ENCODE measurements around the gene LRRC31. TPM values are rescaled to one million over a fixed set of nuclear protein-coding genes. Genes with fewer than 3 reads are reported as not detected.

Gene LRRC31
- 1 to 10 TPM in 1 of 3 donors, under 1 TPM in 1, not detected in 1; 0.29 to 7.5 TPM for total RNA-seq

- no peak within 1 kb of the TSS for H3K4me3 ChIP-seq
Observed at GRCh38 chr3:169869484-169870220, at the start of gene LRRC31. TSS of gene LRRC31 (minus strand) at chr3:169869935. CDS start at chr3:169869807, 128 bp downstream.

GRCh38 chr3:169914321-169914720 lies 44.6 kb upstream of the LRRC31 start:
- Histone ChIP-seq H3K36me3 (no peaks in the 10 kb centered on the region), H3K4me3 (no peak overlapping the region), H3K27ac (no peak overlapping the region), H3K9me3 (no peaks in the 10 kb centered on the region), H3K27me3 (no peaks in the 10 kb centered on the region), H3K4me1 (no peaks in the 10 kb centered on the region)
- intact Hi-C loops (cut with DNase I; ENCODE audit: low total_unique reads) = no loop called here
- no peak for TF ChIP-seq CTCF (IDR thresholded peaks at IDR 0.05)
- no peak for TF ChIP-seq POLR2AphosphoS5 (IDR thresholded peaks at IDR 0.05)
- TF ChIP-seq POLR2A (IDR thresholded peaks at IDR 0.05) = no peak
- no peak for DNase-seq (ENCODE audit: low spot score in 2 of 2)

More at GRCh38 chr3:169869484-169870220, at the start of gene LRRC31:
- TF ChIP-seq POLR2AphosphoS5 (IDR thresholded peaks at IDR 0.05) (no peak), POLR2A (IDR thresholded peaks at IDR 0.05) (no peak), CTCF (IDR thresholded peaks at IDR 0.05) (no peak)
- H3K27ac ChIP-seq = no peak within 1 kb of the TSS
- H3K27me3 ChIP-seq = no peaks in the 10 kb centered on the region
- no peaks in the 10 kb centered on the region for H3K4me1 ChIP-seq
- no peak for DNase-seq (ENCODE audit: low spot score in 2 of 2)
- no peaks in the 10 kb centered on the region for H3K36me3 ChIP-seq
- intact Hi-C loops (cut with DNase I; ENCODE audit: low total_unique reads) = no loop called here
- no peaks in the 10 kb centered on the region for H3K9me3 ChIP-seq

GRCh38 chr3:169913323-169913722 lies 43.6 kb upstream of the LRRC31 start:
- no peak overlapping the region for H3K27ac ChIP-seq
- H3K27me3 ChIP-seq = no peaks in the 10 kb centered on the region
- H3K36me3 ChIP-seq = no peaks in the 10 kb centered on the region
- TF ChIP-seq POLR2AphosphoS5 (IDR thresholded peaks at IDR 0.05) = no peak
- TF ChIP-seq CTCF (IDR thresholded peaks at IDR 0.05) = no peak
- no peak for TF ChIP-seq POLR2A (IDR thresholded peaks at IDR 0.05)
- no peaks in the 10 kb centered on the region for H3K4me1 ChIP-seq
- intact Hi-C loops (cut with DNase I; ENCODE audit: low total_unique reads) = no loop called here
- no peak overlapping the region for H3K4me3 ChIP-seq
- no peak for DNase-seq (ENCODE audit: low spot score in 2 of 2)
- no peaks in the 10 kb centered on the region for H3K9me3 ChIP-seq

- H3K4me3 ChIP-seq = no peak within 1 kb of the TSS
- no peak within 1 kb of the TSS for H3K27ac ChIP-seq
- TF ChIP-seq POLR2A (IDR thresholded peaks at IDR 0.05) (no peak), POLR2AphosphoS5 (IDR thresholded peaks at IDR 0.05) (no peak), CTCF (IDR thresholded peaks at IDR 0.05) (no peak)
- no peaks in the 10 kb centered on the region for H3K36me3 ChIP-seq
- no peaks in the 10 kb centered on the region for H3K27me3 ChIP-seq
- no peaks in the 10 kb centered on the region for H3K4me1 ChIP-seq
- intact Hi-C loops (cut with DNase I; ENCODE audit: low total_unique reads) = no loop called here
- no peak for DNase-seq (ENCODE audit: low spot score in 2 of 2)
- no peaks in the 10 kb centered on the region for H3K9me3 ChIP-seq
Observed at GRCh38 chr3:169911272-169911671, 41.5 kb upstream of the LRRC31 start, which contains the start of gene SAMD7. TSS of gene SAMD7 (plus strand) at chr3:169911572. CDS start at chr3:169919499, 7,927 bp downstream.

GRCh38 chr3:169907944-169908343 lies 38.2 kb upstream of the LRRC31 start:
- H3K36me3 ChIP-seq = no peaks in the 10 kb centered on the region
- intact Hi-C loops (cut with DNase I; ENCODE audit: low total_unique reads) = no loop called here
- H3K27me3 ChIP-seq = no peaks in the 10 kb centered on the region
- H3K4me3 ChIP-seq = no peak overlapping the region
- no peak overlapping the region for H3K27ac ChIP-seq
- no peaks in the 10 kb centered on the region for H3K9me3 ChIP-seq
- TF ChIP-seq CTCF (IDR thresholded peaks at IDR 0.05) = no peak
- TF ChIP-seq POLR2AphosphoS5 (IDR thresholded peaks at IDR 0.05) = no peak
- no peak for TF ChIP-seq POLR2A (IDR thresholded peaks at IDR 0.05)
- DNase-seq (ENCODE audit: low spot score in 2 of 2) = no peak
- H3K4me1 ChIP-seq = no peaks in the 10 kb centered on the region
